Tibial nerve (tissue), 4 donors: ENCODE measurements around the gene WDR64.

ENCODE experiments used
- CTCF ChIP-seq, 5 experiments: fragments of 200-600 bp in 3 of 5; fragments of 450-650 bp in 2 of 5; sonication (generic) in 3 of 5; IDR thresholded peaks; one replicate each; pipeline ENCODE4 v1.5.1; 2016 to 2019; ENCODE audit warnings: antibody characterized with exemption in 5 of 5, mild to moderate bottlenecking in 3 of 5, moderate library complexity in 2 of 5
- EP300 ChIP-seq, 2 donors: sonication (generic); formaldehyde crosslinking; IDR thresholded peaks; one replicate each; pipeline ENCODE4 v1.6.1; 2017; ENCODE audit warnings: antibody characterized with exemption in 2 of 2, mild to moderate bottlenecking in 1 of 2

- TF ChIP-seq CTCF (IDR thresholded peaks at IDR 0.05): no peak
- TF ChIP-seq EP300 (IDR thresholded peaks at IDR 0.05): no peak
Measured at GRCh38 chr1:241744591-241744990, 92.5 kb downstream of the WDR64 start.
